SW480 (cell line): ENCODE results near the gene MEMO1.
"Not testable (repeated sequence)": the region's sequence is repeated elsewhere in the genome, so short reads cannot be mapped to it uniquely, and the experiment has no call there.

Source experiments
- DNase-seq: peaks from one replicate; pipeline ENCODE4 v3.0.0-alpha.2; 2016; ENCODE audit warnings: low spot score

The MEMO1 gene

GRCh38 chr2:32010670-32011484 lies at the start of gene MEMO1:
Gene MEMO1, minus strand, starts transcription at chr2:32011008. Its CDS starts 761 bp downstream, at chr2:32010247.
- DNase-seq = peak; percentile 97

- DNase-seq = no peak
Measured at GRCh38 chr2:32060266-32060665, 49.5 kb upstream of the MEMO1 start.

GRCh38 chr2:32058130-32058529 lies 47.3 kb upstream of the MEMO1 start:
- DNase-seq = peak; percentile 21

GRCh38 chr2:32054583-32054982 lies 43.8 kb upstream of the MEMO1 start:
- not testable (repeated sequence) for DNase-seq

- no peak for DNase-seq
Measured at GRCh38 chr2:32051836-32052439, 41.1 kb upstream of the MEMO1 start.

- DNase-seq = no peak
Measured at GRCh38 chr2:32043561-32043960, 32.8 kb upstream of the MEMO1 start.

GRCh38 chr2:32039447-32040219 lies 28.8 kb upstream of the MEMO1 start, which contains the start of gene DPY30:
Gene DPY30, minus strand, starts transcription at chr2:32039805. Its CDS starts 349 bp downstream, at chr2:32039456.
- DNase-seq = peak; percentile 95

- not testable (repeated sequence) for DNase-seq
Measured at GRCh38 chr2:32034198-32034887, 23.5 kb upstream of the MEMO1 start.

GRCh38 chr2:32018789-32019482 lies 8.1 kb upstream of the MEMO1 start:
- peak; percentile 21 for DNase-seq

GRCh38 chr2:32012872-32013271 lies 2.1 kb upstream of the MEMO1 start:
- no peak for DNase-seq

GRCh38 chr2:32011485-32011960 lies 715 bp upstream of the MEMO1 start:
- no peak for DNase-seq

- peak; percentile 50 for DNase-seq
Measured at GRCh38 chr2:32010280-32010669, 533 bp downstream of the MEMO1 start.

GRCh38 chr2:32009516-32010256 lies 1.1 kb downstream of the MEMO1 start:
- peak; percentile 22 for DNase-seq

- peak; percentile 33 for DNase-seq
Measured at GRCh38 chr2:32008805-32009515, 1.8 kb downstream of the MEMO1 start.

GRCh38 chr2:32007121-32007391 lies 3.8 kb downstream of the MEMO1 start:
- DNase-seq = no peak

GRCh38 chr2:32005371-32005976 lies 5.3 kb downstream of the MEMO1 start:
- no peak for DNase-seq

- no peak for DNase-seq
Measured at GRCh38 chr2:32003791-32004190, 7.0 kb downstream of the MEMO1 start.

- no peak for DNase-seq
Measured at GRCh38 chr2:32002406-32002805, 8.4 kb downstream of the MEMO1 start.

GRCh38 chr2:31999438-31999837 lies 11.4 kb downstream of the MEMO1 start:
- DNase-seq = no peak
